Astrocyte (in vitro differentiated cells and primary cell): ENCODE measurements around the gene ACTA2. TPM values are rescaled to one million over a fixed set of nuclear protein-coding genes. Genes with fewer than 3 reads are reported as not detected.

ENCODE experiments used
- DNase-seq: peaks from one replicate; pipeline ENCODE4 v3.0.0-alpha.2; 2010; ENCODE audit warnings: low read depth
- FAIRE-seq: peaks from 2 replicates; lab custom pipeline; 2011; peaks lifted over from hg19 to GRCh38; lab: Jason Lieb, UNC
- H2AFZ ChIP-seq: 2 replicates; pipeline ENCODE4 v1.6.0; 2012; ENCODE audit warnings: low read depth, low read length, inconsistent platforms
- H3K27ac ChIP-seq: 2 replicates; pipeline ENCODE4 v1.5.1; 2011; ENCODE audit warnings: low read depth, low read length, inconsistent platforms
- H3K27me3 ChIP-seq: 2 replicates; pipeline ENCODE4 v1.6.0; 2011; ENCODE audit warnings: low read length, inconsistent platforms; ENCODE audit not compliant: insufficient read depth
- H3K36me3 ChIP-seq: 2 replicates; pipeline ENCODE4 v1.5.1; 2011; ENCODE audit warnings: low read length, inconsistent platforms; ENCODE audit not compliant: insufficient read depth
- H3K4me1 ChIP-seq: 2 replicates; pipeline ENCODE4 v1.5.1; 2011; ENCODE audit warnings: low read length, inconsistent platforms; ENCODE audit not compliant: insufficient read depth
- H3K4me2 ChIP-seq: 2 replicates; pipeline ENCODE4 v1.6.0; 2012; ENCODE audit warnings: low read length, inconsistent platforms
- H3K4me3 ChIP-seq: 2 replicates; pipeline ENCODE4 v1.5.1; 2011; ENCODE audit warnings: low read depth, mild to moderate bottlenecking, low read length, inconsistent platforms; ENCODE audit not compliant: insufficient read depth
- H3K79me2 ChIP-seq: 2 replicates; pipeline ENCODE4 v1.6.0; 2012; ENCODE audit warnings: mild to moderate bottlenecking, low read length, inconsistent platforms; ENCODE audit not compliant: insufficient read depth
- H3K9ac ChIP-seq: 2 replicates; pipeline ENCODE4 v1.6.0; 2012; ENCODE audit warnings: mild to moderate bottlenecking, low read length, inconsistent platforms
- H3K9me3 ChIP-seq: 2 replicates; pipeline ENCODE4 v1.5.1; 2012; ENCODE audit warnings: low read depth, mild to moderate bottlenecking, low read length, inconsistent platforms; ENCODE audit not compliant: insufficient read depth
- H4K20me1 ChIP-seq: 2 replicates; pipeline ENCODE4 v1.6.0; 2012; ENCODE audit warnings: low read length, inconsistent platforms; ENCODE audit not compliant: insufficient read depth
- H3K27ac Mint-ChIP-seq: one replicate; pipeline ENCODE4 v1.8.0; 2021; ENCODE audit warnings: mild to moderate bottlenecking, mixed read lengths; ENCODE audit not compliant: unreplicated experiment
- H3K27me3 Mint-ChIP-seq: one replicate; pipeline ENCODE4 v1.8.0; 2021; ENCODE audit warnings: low read depth, mixed read lengths; ENCODE audit not compliant: unreplicated experiment
- H3K36me3 Mint-ChIP-seq: one replicate; pipeline ENCODE4 v1.8.0; 2021; ENCODE audit warnings: low read depth, mixed read lengths; ENCODE audit not compliant: unreplicated experiment
- H3K4me1 Mint-ChIP-seq: one replicate; pipeline ENCODE4 v1.8.0; 2021; ENCODE audit warnings: low read depth, mixed read lengths; ENCODE audit not compliant: unreplicated experiment
- H3K4me3 Mint-ChIP-seq: one replicate; pipeline ENCODE4 v1.8.0; 2021; ENCODE audit warnings: mild to moderate bottlenecking, moderate library complexity, mixed read lengths; ENCODE audit not compliant: unreplicated experiment
- H3K9me3 Mint-ChIP-seq: one replicate; pipeline ENCODE4 v1.8.0; 2021; ENCODE audit warnings: mild to moderate bottlenecking, mixed read lengths; ENCODE audit not compliant: unreplicated experiment
- CTCF ChIP-seq: IDR thresholded peaks from 2 replicates; pipeline ENCODE4 v1.5.1; 2011; ENCODE audit warnings: low read depth, mild to moderate bottlenecking, inconsistent platforms, low read length, moderate library complexity; ENCODE audit not compliant: insufficient read depth
- EZH2 ChIP-seq: IDR thresholded peaks from 2 replicates; pipeline ENCODE4 v1.6.1; 2012; ENCODE audit warnings: mild to moderate bottlenecking, low read length, inconsistent platforms; ENCODE audit not compliant: insufficient read depth
- total RNA-seq: library from RNA; stranded (reverse); gene quantifications from 2 replicates; pipeline ENCODE4 v1.2.1, GENCODE V29; 2021

The ACTA2 gene
- total RNA-seq, 1 donor from 2014 or later = 345 TPM

- Mint-ChIP-seq H3K9me3 (peaks cover under 1% of the 10 kb centered on the region), H3K27ac (no peak overlapping the region), H3K4me3 (no peak overlapping the region), H3K27me3 (no peaks in the 10 kb centered on the region), H3K36me3 (peaks cover 5% of the 10 kb centered on the region), H3K4me1 (peaks cover 3% of the 10 kb centered on the region)
- Histone ChIP-seq H3K4me1 (no peaks in the 10 kb centered on the region), H3K9ac (no peak overlapping the region), H3K27ac (no peak overlapping the region), H3K4me3 (no peak overlapping the region), H3K36me3 (no peaks in the 10 kb centered on the region), H3K79me2 (no peaks in the 10 kb centered on the region), H3K27me3 (no peaks in the 10 kb centered on the region), H3K4me2 (no peak overlapping the region), H3K9me3 (no peaks in the 10 kb centered on the region), H2AFZ (no peak overlapping the region), H4K20me1 (no peaks in the 10 kb centered on the region)
- no peak for DNase-seq
- FAIRE-seq = peak; percentile 32
- TF ChIP-seq EZH2 (no peak), CTCF (no peak)
These were observed 6.1 kb upstream of the ACTA2 start for GRCh38 chr10:88958721-88959120.

- Histone ChIP-seq H3K4me3 (no peak overlapping the region), H3K9me3 (no peaks in the 10 kb centered on the region), H3K79me2 (no peaks in the 10 kb centered on the region), H2AFZ (no peak overlapping the region), H3K4me2 (no peak overlapping the region), H3K36me3 (no peaks in the 10 kb centered on the region), H3K27ac (no peak overlapping the region), H4K20me1 (no peaks in the 10 kb centered on the region), H3K4me1 (peaks cover 11% of the 10 kb centered on the region), H3K27me3 (no peaks in the 10 kb centered on the region), H3K9ac (no peak overlapping the region)
- Mint-ChIP-seq H3K27ac (no peak overlapping the region), H3K9me3 (peaks cover 3% of the 10 kb centered on the region), H3K36me3 (peaks cover 3% of the 10 kb centered on the region), H3K4me1 (peaks cover 3% of the 10 kb centered on the region), H3K27me3 (no peaks in the 10 kb centered on the region), H3K4me3 (no peak overlapping the region)
- peak; percentile 39 for FAIRE-seq
- DNase-seq = no peak
- TF ChIP-seq EZH2 (no peak), CTCF (no peak)
These were observed 4.8 kb upstream of the ACTA2 start for GRCh38 chr10:88957381-88957780.

- DNase-seq (no peak), FAIRE-seq (peak; percentile 5)
- H3K4me3 ChIP-seq = no peak overlapping the region
- Mint-ChIP-seq H3K4me3 (no peak overlapping the region), H3K9me3 (peaks cover 3% of the 10 kb centered on the region), H3K4me1 (peaks cover 12% of the 10 kb centered on the region), H3K27me3 (no peaks in the 10 kb centered on the region), H3K27ac (no peak overlapping the region), H3K36me3 (peaks cover 1% of the 10 kb centered on the region)
- peaks cover 18% of the 10 kb centered on the region for H3K79me2 ChIP-seq
- H3K4me2 ChIP-seq = no peak overlapping the region
- H2AFZ ChIP-seq = no peak overlapping the region
- TF ChIP-seq CTCF (no peak), EZH2 (no peak)
- H3K36me3 ChIP-seq = no peaks in the 10 kb centered on the region
- H4K20me1 ChIP-seq = peaks cover 6% of the 10 kb centered on the region
- no peaks in the 10 kb centered on the region for H3K27me3 ChIP-seq
- peaks cover 22% of the 10 kb centered on the region for H3K4me1 ChIP-seq
- H3K9me3 ChIP-seq = no peaks in the 10 kb centered on the region
- H3K27ac ChIP-seq = no peak overlapping the region
- no peak overlapping the region for H3K9ac ChIP-seq
These were observed 2.0 kb upstream of the ACTA2 start for GRCh38 chr10:88954458-88955083.
